MM.1S (cell line): Measurements from ENCODE around the gene TNP2.

Experiments used
- DNase-seq: peaks from one replicate; pipeline ENCODE4 v3.0.0-alpha.2; 2015
- H2AFZ ChIP-seq: fragments of 300-600 bp; sonication (generic); 2 replicates; pipeline ENCODE4 v1.6.0; 2016; ENCODE audit warnings: antibody characterized with exemption, low read length
- H3F3A ChIP-seq: fragments of 300-600 bp; sonication (generic); 2 replicates; pipeline ENCODE4 v1.6.1; 2016; ENCODE audit warnings: mild to moderate bottlenecking, antibody characterized with exemption, low read length, moderate library complexity, mixed read lengths; ENCODE audit not compliant: insufficient read depth
- H3K27ac ChIP-seq: fragments of 300-600 bp; sonication (generic); 2 replicates; pipeline ENCODE4 v1.5.1; 2016; ENCODE audit warnings: mild to moderate bottlenecking, low read length
- H3K27me3 ChIP-seq: fragments of 300-600 bp; sonication (generic); replicated peaks from 2 replicates; pipeline ENCODE4 v1.6.0; 2016; ENCODE audit warnings: low read length; ENCODE audit not compliant: insufficient read depth
- H3K36me3 ChIP-seq: fragments of 300-600 bp; sonication (generic); replicated peaks from 2 replicates; pipeline ENCODE4 v1.6.1; 2016; ENCODE audit warnings: mild to moderate bottlenecking, low read length, mixed read lengths; ENCODE audit not compliant: insufficient read depth
- H3K4me1 ChIP-seq: fragments of 300-600 bp; sonication (generic); 2 replicates; pipeline ENCODE4 v1.6.1; 2016; ENCODE audit warnings: low read length, mixed read lengths
- H3K4me2 ChIP-seq: fragments of 300-600 bp; sonication (generic); 2 replicates; pipeline ENCODE4 v1.6.0; 2016; ENCODE audit warnings: low read depth, low read length
- H3K4me3 ChIP-seq: fragments of 300-600 bp; sonication (generic); 2 replicates; pipeline ENCODE4 v1.5.1; 2016; ENCODE audit warnings: low read length, mixed read lengths
- H3K79me2 ChIP-seq: fragments of 300-600 bp; sonication (generic); 2 replicates; pipeline ENCODE4 v1.6.1; 2016; ENCODE audit warnings: mixed run types, low read length, mixed read lengths
- H3K9ac ChIP-seq: fragments of 300-600 bp; sonication (generic); 2 replicates; pipeline ENCODE4 v1.6.1; 2016; ENCODE audit warnings: low read length, mixed read lengths
- H3K9me2 ChIP-seq: fragments of 300-600 bp; sonication (generic); replicated peaks from 2 replicates; pipeline ENCODE4 v1.6.1; 2016; ENCODE audit warnings: mild to moderate bottlenecking, low read length, mixed read lengths; ENCODE audit not compliant: insufficient read depth
- H3K9me3 ChIP-seq: fragments of 300-600 bp; sonication (generic); replicated peaks from 2 replicates; pipeline ENCODE4 v1.6.1; 2016; ENCODE audit warnings: mild to moderate bottlenecking, low read length, mixed read lengths; ENCODE audit not compliant: insufficient read depth
- H4K20me1 ChIP-seq: fragments of 300-600 bp; sonication (generic); 2 replicates; pipeline ENCODE4 v1.6.1; 2016; ENCODE audit warnings: mild to moderate bottlenecking, low read length, moderate library complexity, mixed read lengths; ENCODE audit not compliant: insufficient read depth
- CTCF ChIP-seq: fragments of 300-600 bp; sonication (generic); IDR thresholded peaks from 2 replicates; pipeline ENCODE4 v1.5.1; 2016; ENCODE audit warnings: antibody characterized with exemption, low read length, mixed read lengths
- EZH2 ChIP-seq: fragments of 300-600 bp; sonication (generic); optimal IDR thresholded peaks from 2 replicates; pipeline ENCODE3; 2017; ENCODE audit warnings: low read depth, mild to moderate bottlenecking, antibody characterized with exemption, low read length, mixed read lengths
- EZH2phosphoT487 ChIP-seq: fragments of 300-600 bp; sonication (generic); IDR thresholded peaks from 2 replicates; pipeline ENCODE4 v1.6.1; 2018; ENCODE audit warnings: antibody characterized with exemption, low read length

Gene TNP2

GRCh38 chr16:11262915-11263314, 6.2 kb downstream of the TNP2 start:
- Histone ChIP-seq H3K9me2 (no peaks in the 10 kb centered on the region), H3K36me3 (no peaks in the 10 kb centered on the region), H3K4me1 (peaks cover 12% of the 10 kb centered on the region), H3K4me2 (no peak overlapping the region), H3K27me3 (no peaks in the 10 kb centered on the region; the same call in 1 of the 2 replicates), H3K4me3 (no peak overlapping the region), H3K27ac (no peak overlapping the region), H3K9me3 (no peaks in the 10 kb centered on the region), H3F3A (peaks cover 17% of the 10 kb centered on the region), H4K20me1 (no peaks in the 10 kb centered on the region), H3K9ac (no peak overlapping the region), H3K79me2 (no peaks in the 10 kb centered on the region), H2AFZ (no peak overlapping the region)
- no peak for DNase-seq
- TF ChIP-seq EZH2phosphoT487 (no peak), EZH2 (no peak), CTCF (no peak)

- no peak for DNase-seq
- Histone ChIP-seq H3K27ac (no peak overlapping the region), H3K36me3 (no peaks in the 10 kb centered on the region), H3K4me3 (no peak overlapping the region), H3K9me2 (no peaks in the 10 kb centered on the region), H3K4me1 (peaks cover 22% of the 10 kb centered on the region), H3K27me3 (no peaks in the 10 kb centered on the region), H2AFZ (no peak overlapping the region), H3K4me2 (no peak overlapping the region), H3F3A (peaks cover 34% of the 10 kb centered on the region), H3K9ac (no peak overlapping the region), H4K20me1 (no peaks in the 10 kb centered on the region), H3K79me2 (no peaks in the 10 kb centered on the region), H3K9me3 (no peaks in the 10 kb centered on the region)
- TF ChIP-seq EZH2phosphoT487 (no peak), CTCF (no peak), EZH2 (no peak)
Observed at GRCh38 chr16:11260596-11260966, 8.5 kb downstream of the TNP2 start.

GRCh38 chr16:11259655-11260595, 9.2 kb downstream of the TNP2 start:
- Histone ChIP-seq H3K4me2 (no peak overlapping the region), H2AFZ (no peak overlapping the region), H3K27ac (no peak overlapping the region), H3K79me2 (no peaks in the 10 kb centered on the region), H3K27me3 (no peaks in the 10 kb centered on the region), H3K9me3 (no peaks in the 10 kb centered on the region), H4K20me1 (no peaks in the 10 kb centered on the region), H3K9ac (no peak overlapping the region), H3K4me1 (peaks cover 22% of the 10 kb centered on the region), H3K4me3 (no peak overlapping the region), H3F3A (peaks cover 34% of the 10 kb centered on the region), H3K36me3 (no peaks in the 10 kb centered on the region), H3K9me2 (no peaks in the 10 kb centered on the region)
- DNase-seq = no peak
- TF ChIP-seq CTCF (no peak), EZH2phosphoT487 (no peak), EZH2 (no peak)
